H9 (cell line): ENCODE results near the gene GRIA4. TPM values are rescaled to one million over a fixed set of nuclear protein-coding genes. Genes with fewer than 3 reads are reported as not detected.

ENCODE experiments used
- DNase-seq: peaks from one replicate; pipeline ENCODE4 v3.0.0-alpha.2; 2017
- H2AFZ ChIP-seq: one replicate; pipeline ENCODE4 v1.6.1; 2013; ENCODE audit warnings: mild to moderate bottlenecking, low read length, control low read depth, moderate library complexity
- H2AK5ac ChIP-seq: 2 replicates; pipeline ENCODE4 v1.6.1; 2013; ENCODE audit warnings: low read length, control low read depth, mixed read lengths; ENCODE audit not compliant: insufficient read length
- H2BK120ac ChIP-seq: one replicate; pipeline ENCODE4 v1.6.1; 2013; ENCODE audit warnings: low read depth, mild to moderate bottlenecking, low read length, control low read depth, inconsistent platforms; ENCODE audit not compliant: poor library complexity, severe bottlenecking
- H2BK12ac ChIP-seq: 2 replicates; pipeline ENCODE4 v1.6.1; 2013; ENCODE audit warnings: low read length, control low read depth, mixed read lengths, low read depth; ENCODE audit not compliant: insufficient read length
- H2BK15ac ChIP-seq: 2 replicates; pipeline ENCODE4 v1.6.1; 2013; ENCODE audit warnings: low read depth, low read length, control low read depth
- H2BK20ac ChIP-seq: one replicate; pipeline ENCODE4 v1.6.1; 2013; ENCODE audit warnings: low read depth, mild to moderate bottlenecking, low read length, control low read depth, inconsistent platforms; ENCODE audit not compliant: poor library complexity, severe bottlenecking
- H2BK5ac ChIP-seq: 2 replicates; pipeline ENCODE4 v1.6.1; 2013; ENCODE audit warnings: low read length, control low read depth, mixed read lengths; ENCODE audit not compliant: insufficient read length
- H3K14ac ChIP-seq: 2 replicates; pipeline ENCODE4 v1.6.1; 2013; ENCODE audit warnings: low read length, control low read depth; ENCODE audit not compliant: insufficient read depth
- H3K18ac ChIP-seq: 2 replicates; pipeline ENCODE4 v1.6.1; 2013; ENCODE audit warnings: low read depth, mild to moderate bottlenecking, mixed read lengths, low read length, control low read depth; ENCODE audit not compliant: insufficient read length
- H3K23ac ChIP-seq: 2 replicates; pipeline ENCODE4 v1.6.1; 2013; ENCODE audit warnings: low read length, control low read depth, mixed read lengths, low read depth; ENCODE audit not compliant: insufficient read length
- H3K23me2 ChIP-seq: 2 replicates; pipeline ENCODE4 v1.6.1; 2013; ENCODE audit warnings: low read depth, mild to moderate bottlenecking, mixed read lengths, low read length, control low read depth; ENCODE audit not compliant: insufficient read length, poor library complexity, severe bottlenecking
- H3K27ac ChIP-seq: 2 replicates; pipeline ENCODE4 v1.5.1; 2013; ENCODE audit warnings: low read length, control low read depth, mixed read lengths, low read depth; ENCODE audit not compliant: insufficient read length
- H3K27me3 ChIP-seq: 2 replicates; pipeline ENCODE4 v1.6.1; 2013; ENCODE audit warnings: low read length, control low read depth, inconsistent platforms; ENCODE audit not compliant: insufficient read depth
- H3K4ac ChIP-seq: 2 replicates; pipeline ENCODE4 v1.6.1; 2013; ENCODE audit warnings: low read depth, mild to moderate bottlenecking, control low read depth, inconsistent platforms, low read length, moderate library complexity
- H3K4me1 ChIP-seq: 2 replicates; pipeline ENCODE4 v1.6.1; 2013; ENCODE audit warnings: low read length, control low read depth, inconsistent platforms; ENCODE audit not compliant: insufficient read depth
- H3K4me2 ChIP-seq: 2 replicates; pipeline ENCODE4 v1.6.1; 2013; ENCODE audit warnings: low read length, control low read depth, mixed read lengths; ENCODE audit not compliant: insufficient read length, insufficient read depth
- H3K56ac ChIP-seq: 2 replicates; pipeline ENCODE4 v1.6.1; 2013; ENCODE audit warnings: low read depth, mild to moderate bottlenecking, mixed read lengths, low read length, control low read depth; ENCODE audit not compliant: insufficient read length
- H3K79me1 ChIP-seq: 2 replicates; pipeline ENCODE4 v1.6.1; 2013; ENCODE audit warnings: low read depth, mild to moderate bottlenecking, moderate library complexity, low read length, control low read depth, inconsistent platforms; ENCODE audit not compliant: insufficient read depth, poor library complexity, severe bottlenecking
- H3K79me2 ChIP-seq: 2 replicates; pipeline ENCODE4 v1.6.1; 2013; ENCODE audit warnings: low read length, control low read depth, inconsistent platforms; ENCODE audit not compliant: insufficient read depth
- H3K9ac ChIP-seq: 2 replicates; pipeline ENCODE4 v1.6.1; 2013; ENCODE audit warnings: low read length, control low read depth, mixed read lengths; ENCODE audit not compliant: insufficient read length; ENCODE audit errors: extremely low read depth
- H3K9me3 ChIP-seq: one replicate; pipeline ENCODE4 v1.6.1; 2013; ENCODE audit warnings: low read depth, low read length, inconsistent platforms; ENCODE audit not compliant: control insufficient read depth
- H3T11ph ChIP-seq: one replicate; pipeline ENCODE4 v1.6.1; 2013; ENCODE audit warnings: mild to moderate bottlenecking, low read length, control low read depth, inconsistent platforms
- H4K20me1 ChIP-seq: one replicate; pipeline ENCODE4 v1.6.1; 2013; ENCODE audit not compliant: control insufficient read depth, insufficient read length, insufficient read depth
- H4K5ac ChIP-seq: 2 replicates; pipeline ENCODE4 v1.6.1; 2013; ENCODE audit warnings: low read depth, mild to moderate bottlenecking, mixed read lengths, low read length, control low read depth; ENCODE audit not compliant: insufficient read length
- H4K8ac ChIP-seq: replicated peaks from 2 replicates; pipeline ENCODE4 v1.6.1; 2013; ENCODE audit warnings: low read length, control low read depth, mixed read lengths, low read depth; ENCODE audit not compliant: insufficient read length
- H4K91ac ChIP-seq: 2 replicates; pipeline ENCODE4 v1.6.1; 2013; ENCODE audit warnings: low read depth, mild to moderate bottlenecking, moderate library complexity, mixed read lengths, low read length, control low read depth; ENCODE audit not compliant: insufficient read length
- H3K27ac Mint-ChIP-seq, 3 experiments: 2 replicates in 2 of 3; 3 replicates in 1 of 3; pipeline ENCODE4 v1.8.0; 2020 to 2021; ENCODE audit warnings: mixed read lengths in 3 of 3, mild to moderate bottlenecking in 1 of 3, moderate library complexity in 1 of 3
- H3K27me3 Mint-ChIP-seq: 2 replicates; pipeline ENCODE4 v1.8.0; 2021; ENCODE audit warnings: low read depth, mild to moderate bottlenecking, moderate library complexity, mixed read lengths
- H3K36me3 Mint-ChIP-seq, 3 experiments: 2 replicates in 2 of 3; 3 replicates in 1 of 3; pipeline ENCODE4 v1.8.0; 2020 to 2021; ENCODE audit warnings: low read depth in 3 of 3, mixed read lengths in 3 of 3; ENCODE audit not compliant: insufficient read depth in 1 of 3
- H3K4me1 Mint-ChIP-seq, 2 experiments: 2 replicates each; pipeline ENCODE4 v1.8.0; 2020; ENCODE audit warnings: mixed read lengths in 2 of 2
- H3K4me3 Mint-ChIP-seq, 2 experiments: 2 replicates in 1 of 2; 3 replicates in 1 of 2; pipeline ENCODE4 v1.8.0; 2020 to 2021; ENCODE audit warnings: mild to moderate bottlenecking in 2 of 2, mixed read lengths in 2 of 2, moderate library complexity in 1 of 2
- H3K9me3 Mint-ChIP-seq, 2 experiments: 2 replicates in 1 of 2; 3 replicates in 1 of 2; pipeline ENCODE4 v1.8.0; 2020; ENCODE audit warnings: mild to moderate bottlenecking in 2 of 2, mixed read lengths in 2 of 2, moderate library complexity in 1 of 2
- CTCF ChIP-seq: fragments of 200-600 bp; sonication (generic); conservative IDR thresholded peaks from 3 replicates; pipeline ENCODE4 v1.8.0; 2021; ENCODE audit warnings: antibody characterized with exemption, mild to moderate bottlenecking
- WGBS: extraction: QIAGEN DNeasy Blood & Tissue Kit; methylation state at CpG from one replicate; pipeline ENCODE4 v1.1.7; 2013; ENCODE audit warnings: missing lambda C conversion rate, low lambda C conversion rate, mixed read lengths; ENCODE audit not compliant: insufficient read length; ENCODE audit errors: extremely low coverage; 5-methylcytosine and 5-hydroxymethylcytosine counted together
- total RNA-seq: library from RNA; stranded (reverse); gene quantifications from 2 replicates; pipeline ENCODE4 v1.2.1, GENCODE V29; 2021

The GRIA4 gene
- total RNA-seq, 1 experiment from 2014 or later: 0.83 TPM

GRCh38 chr11:105635466-105635865 is 25.6 kb downstream of the GRIA4 start:
- Histone ChIP-seq H2BK120ac (no peak overlapping the region), H2AFZ (no peak overlapping the region), H3K9ac (no peak overlapping the region), H4K91ac (no peak overlapping the region), H3K4ac (no peak overlapping the region), H3K27ac (no peak overlapping the region), H2AK5ac (no peak overlapping the region), H4K20me1 (no peaks in the 10 kb centered on the region), H3K79me1 (no peaks in the 10 kb centered on the region), H3T11ph (no peak overlapping the region), H2BK12ac (no peak overlapping the region), H3K56ac (no peak overlapping the region), H3K27me3 (no peaks in the 10 kb centered on the region), H3K4me1 (no peaks in the 10 kb centered on the region), H2BK5ac (no peak overlapping the region), H2BK20ac (no peak overlapping the region), H3K9me3 (no peaks in the 10 kb centered on the region), H4K5ac (no peak overlapping the region), H3K18ac (no peak overlapping the region), H3K23ac (no peak overlapping the region), H2BK15ac (no peak overlapping the region), H4K8ac (no peak overlapping the region), H3K14ac (no peak overlapping the region), H3K79me2 (no peaks in the 10 kb centered on the region), H3K4me2 (no peak overlapping the region), H3K23me2 (no peaks in the 10 kb centered on the region)
- no CpG with 5 or more reads among the region's 4 CpGs for WGBS
- no peak for DNase-seq
- peaks cover 6 to 7% of the 10 kb centered on the region in 2 experiments for H3K4me1 Mint-ChIP-seq
- no peaks in the 10 kb centered on the region for H3K27me3 Mint-ChIP-seq
- no peak overlapping the region for H3K27ac Mint-ChIP-seq
- no peak overlapping the region for H3K4me3 Mint-ChIP-seq
- no peaks in the 10 kb centered on the region; a peak in 1 of 7 replicates for H3K36me3 Mint-ChIP-seq
- no peak for TF ChIP-seq CTCF
- H3K9me3 Mint-ChIP-seq: no peaks in the 10 kb centered on the region
